ENCODE measurements around the gene RET.
"Not testable (repeated sequence)": the region's sequence is repeated elsewhere in the genome, so short reads cannot be mapped to it uniquely, and the experiment has no call there.

Gene RET

GRCh38 chr10:43091846-43092245 lies 15.0 kb downstream of the RET start:
- Histone ChIP-seq H3K27ac (ENCODE audit: low read length) (no peak overlapping the region), H3K4me3 (ENCODE audit: low read length in 2 of 2) (no peak overlapping the region), H3K9ac (ENCODE audit: low read length in 2 of 2) (no peak overlapping the region), H3K27me3 (ENCODE audit: control insufficient read depth in 1 of 2, insufficient read depth in 2 of 2, low read length in 2 of 2) (peaks cover 3 to 6% of the 10 kb centered on the region in 2 donors), H3K9me3 (ENCODE audit: control insufficient read depth in 2 of 2, low read length in 2 of 2) (no peaks in the 10 kb centered on the region), H3K36me3 (ENCODE audit: control insufficient read depth in 2 of 2, insufficient read depth in 2 of 2, low read length in 2 of 2) (no peaks in the 10 kb centered on the region), H3K4me1 (ENCODE audit: control insufficient read depth, insufficient read depth, low read length) (no peaks in the 10 kb centered on the region)

DNA sequence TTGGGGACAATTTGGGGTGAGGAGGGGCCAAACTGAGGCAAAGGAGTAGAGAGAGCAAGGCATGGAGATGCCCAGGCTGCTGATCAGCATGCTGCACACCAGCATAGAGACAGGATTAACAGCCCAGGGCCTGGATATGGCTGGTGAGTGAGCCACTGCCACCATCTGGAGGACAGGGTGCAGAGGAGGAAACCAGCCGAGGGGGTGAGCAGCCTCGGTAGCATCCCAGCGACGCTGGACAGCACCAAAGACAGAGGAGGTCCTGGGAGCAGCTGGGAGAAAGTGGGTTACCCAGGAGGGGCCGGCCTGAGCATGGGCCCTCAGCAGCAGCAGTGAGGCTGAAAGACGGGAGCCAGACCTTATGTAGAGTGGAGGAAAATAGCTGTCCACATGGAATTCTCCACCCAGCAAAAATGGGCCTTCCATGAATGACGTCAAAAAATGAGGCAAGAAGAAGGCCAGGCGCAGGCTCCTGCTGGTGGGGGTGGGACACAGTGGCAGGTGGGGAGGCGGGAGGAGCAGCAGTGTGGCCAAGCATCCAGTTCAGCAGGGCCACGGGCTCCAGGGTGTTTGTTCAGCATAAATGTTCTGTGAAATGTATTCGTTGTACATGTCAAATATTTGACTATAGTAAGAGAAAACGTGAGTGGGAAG lies 16.7 kb downstream of the RET start:
- no peak overlapping the region for H3K9ac ChIP-seq (ENCODE audit: low read length in 2 of 2)
- H3K4me3 ChIP-seq (ENCODE audit: low read length in 2 of 2) = no peak overlapping the region
- no peaks in the 10 kb centered on the region for H3K9me3 ChIP-seq (ENCODE audit: control insufficient read depth in 2 of 2, low read length in 2 of 2)
- H3K27me3 ChIP-seq (ENCODE audit: control insufficient read depth in 1 of 2, insufficient read depth in 2 of 2, low read length in 2 of 2) = peaks cover 3 to 6% of the 10 kb centered on the region in 2 donors
- no peaks in the 10 kb centered on the region for H3K36me3 ChIP-seq (ENCODE audit: control insufficient read depth in 2 of 2, insufficient read depth in 2 of 2, low read length in 2 of 2)
- H3K4me1 ChIP-seq (ENCODE audit: control insufficient read depth, insufficient read depth, low read length) = no peaks in the 10 kb centered on the region
- H3K27ac ChIP-seq (ENCODE audit: low read length) = no peak overlapping the region

DNA sequence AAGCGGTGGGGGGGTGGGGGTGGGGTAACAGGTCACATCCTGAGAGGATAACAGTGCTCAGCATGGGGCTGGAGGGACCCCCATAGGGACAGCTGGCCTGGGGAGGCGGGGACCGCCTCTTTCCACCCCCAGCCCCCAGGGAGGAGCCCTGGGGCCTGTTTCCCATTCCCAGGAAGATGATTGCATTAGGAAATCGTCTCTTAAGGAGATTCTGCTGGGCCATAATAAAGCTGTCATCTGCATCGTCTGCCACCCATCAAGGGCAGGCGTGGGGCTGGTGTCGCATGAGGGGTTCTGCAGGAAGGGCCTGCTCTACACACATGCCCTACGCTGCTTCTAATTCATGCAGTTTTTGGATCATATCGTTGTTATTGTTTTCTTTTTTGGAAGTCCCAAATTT lies 17.2 kb downstream of the RET start:
- Histone ChIP-seq H3K4me3 (ENCODE audit: low read length in 2 of 2) (no peak overlapping the region), H3K27ac (ENCODE audit: low read length) (no peak overlapping the region), H3K4me1 (ENCODE audit: control insufficient read depth, insufficient read depth, low read length) (no peaks in the 10 kb centered on the region), H3K36me3 (ENCODE audit: control insufficient read depth in 2 of 2, insufficient read depth in 2 of 2, low read length in 2 of 2) (no peaks in the 10 kb centered on the region), H3K27me3 (ENCODE audit: control insufficient read depth in 1 of 2, insufficient read depth in 2 of 2, low read length in 2 of 2) (peaks cover 3 to 4% of the 10 kb centered on the region in 2 donors), H3K9me3 (ENCODE audit: control insufficient read depth in 2 of 2, low read length in 2 of 2) (no peaks in the 10 kb centered on the region), H3K9ac (ENCODE audit: low read length in 2 of 2) (no peak overlapping the region)

DNA sequence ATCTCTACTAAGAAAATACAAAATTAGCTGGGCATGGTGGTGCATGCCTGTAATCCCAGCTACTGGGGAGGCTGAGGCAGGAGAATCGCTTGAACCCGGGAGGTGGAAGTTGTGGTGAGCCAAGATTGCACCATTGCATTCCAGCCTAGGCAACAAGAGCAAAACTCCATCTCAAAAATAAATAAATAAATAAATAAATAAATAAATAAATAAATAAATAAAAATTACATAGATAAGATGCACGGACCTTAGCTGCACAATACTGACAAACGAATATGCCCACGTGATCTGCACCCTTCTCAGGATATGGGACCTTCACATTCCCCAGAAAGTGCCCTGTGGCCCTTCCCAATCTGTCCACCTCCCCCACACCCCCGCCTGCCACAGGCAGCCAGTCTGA lies 22.5 kb downstream of the RET start:
- H3K4me1 ChIP-seq (ENCODE audit: control insufficient read depth, insufficient read depth, low read length); H3K36me3 ChIP-seq (ENCODE audit: control insufficient read depth in 2 of 2, insufficient read depth in 2 of 2, low read length in 2 of 2); H3K4me3 ChIP-seq (ENCODE audit: low read length in 2 of 2); H3K27ac ChIP-seq (ENCODE audit: low read length); H3K9ac ChIP-seq (ENCODE audit: low read length in 2 of 2); H3K9me3 ChIP-seq (ENCODE audit: control insufficient read depth in 2 of 2, low read length in 2 of 2): not testable (repeated sequence)
- H3K27me3 ChIP-seq (ENCODE audit: control insufficient read depth in 1 of 2, insufficient read depth in 2 of 2, low read length in 2 of 2) = peaks cover 11 to 13% of the 10 kb centered on the region in 2 donors

DNA sequence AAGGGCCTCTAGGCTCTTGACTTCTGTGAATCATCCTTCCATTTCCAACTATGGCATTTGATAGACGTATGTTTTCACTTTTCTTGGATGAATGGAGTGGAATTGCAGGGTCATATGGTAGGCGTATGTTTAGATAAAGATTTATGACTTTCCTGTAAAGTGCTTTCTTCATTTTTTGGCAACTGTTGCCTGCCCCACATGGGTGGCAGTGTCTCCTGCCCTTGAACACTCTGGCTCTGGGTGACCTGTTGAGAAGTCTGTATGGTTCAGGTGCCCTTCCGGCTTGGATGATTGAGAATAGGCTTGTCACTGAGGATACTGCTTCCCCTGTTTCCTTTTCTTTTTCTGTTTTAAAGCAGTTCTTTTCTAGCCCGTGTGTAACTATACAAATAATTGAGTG lies 23.1 kb downstream of the RET start:
- Histone ChIP-seq H3K27ac (ENCODE audit: low read length) (no peak overlapping the region), H3K27me3 (ENCODE audit: control insufficient read depth in 1 of 2, insufficient read depth in 2 of 2, low read length in 2 of 2) (peaks cover 16 to 17% of the 10 kb centered on the region in 2 donors), H3K9ac (ENCODE audit: low read length in 2 of 2) (no peak overlapping the region), H3K36me3 (ENCODE audit: control insufficient read depth in 2 of 2, insufficient read depth in 2 of 2, low read length in 2 of 2) (no peaks in the 10 kb centered on the region), H3K9me3 (ENCODE audit: control insufficient read depth in 2 of 2, low read length in 2 of 2) (no peaks in the 10 kb centered on the region), H3K4me1 (ENCODE audit: control insufficient read depth, insufficient read depth, low read length) (peaks cover 8% of the 10 kb centered on the region), H3K4me3 (ENCODE audit: low read length in 2 of 2) (no peak overlapping the region)

GRCh38 chr10:43100366-43100765 lies 23.5 kb downstream of the RET start:
- Histone ChIP-seq H3K9ac (ENCODE audit: low read length in 2 of 2) (no peak overlapping the region), H3K36me3 (ENCODE audit: control insufficient read depth in 2 of 2, insufficient read depth in 2 of 2, low read length in 2 of 2) (no peaks in the 10 kb centered on the region), H3K4me3 (ENCODE audit: low read length in 2 of 2) (no peak overlapping the region), H3K4me1 (ENCODE audit: control insufficient read depth, insufficient read depth, low read length) (peaks cover 12% of the 10 kb centered on the region), H3K27me3 (ENCODE audit: control insufficient read depth in 1 of 2, insufficient read depth in 2 of 2, low read length in 2 of 2) (peaks cover 16 to 17% of the 10 kb centered on the region in 2 donors), H3K27ac (ENCODE audit: low read length) (no peak overlapping the region), H3K9me3 (ENCODE audit: control insufficient read depth in 2 of 2, low read length in 2 of 2) (no peaks in the 10 kb centered on the region)

DNA sequence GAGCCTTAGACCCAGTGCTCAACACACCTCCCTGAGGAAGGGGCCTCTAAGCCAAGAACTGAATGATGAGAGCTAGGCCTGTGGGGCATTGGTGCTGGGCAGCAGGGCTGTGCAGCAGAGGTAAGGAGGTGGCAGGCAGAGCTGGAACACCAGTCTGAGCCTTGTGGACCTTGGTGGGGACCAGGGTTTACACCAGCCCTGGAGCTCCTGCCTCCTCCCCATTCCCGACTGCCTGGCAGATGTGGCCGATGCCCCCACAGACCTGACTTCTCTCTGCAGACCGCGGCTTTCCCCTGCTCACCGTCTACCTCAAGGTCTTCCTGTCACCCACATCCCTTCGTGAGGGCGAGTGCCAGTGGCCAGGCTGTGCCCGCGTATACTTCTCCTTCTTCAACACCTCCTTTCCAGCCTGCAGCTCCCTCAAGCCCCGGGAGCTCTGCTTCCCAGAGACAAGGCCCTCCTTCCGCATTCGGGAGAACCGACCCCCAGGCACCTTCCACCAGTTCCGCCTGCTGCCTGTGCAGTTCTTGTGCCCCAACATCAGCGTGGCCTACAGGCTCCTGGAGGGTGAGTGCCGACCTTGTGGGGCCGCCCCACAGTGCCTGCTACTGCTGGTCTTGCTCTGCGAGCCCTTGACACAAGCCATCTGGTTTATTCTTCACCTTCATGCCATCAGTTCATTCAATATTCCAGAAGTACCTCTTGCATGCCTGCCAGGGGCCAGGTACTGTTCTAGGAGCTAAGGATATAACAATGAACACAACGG lies 25.4 kb downstream of the RET start:
- H3K36me3 ChIP-seq (ENCODE audit: control insufficient read depth in 2 of 2, insufficient read depth in 2 of 2, low read length in 2 of 2) = no peaks in the 10 kb centered on the region
- peaks cover 16% of the 10 kb centered on the region for H3K4me1 ChIP-seq (ENCODE audit: control insufficient read depth, insufficient read depth, low read length)
- H3K27me3 ChIP-seq (ENCODE audit: control insufficient read depth in 1 of 2, insufficient read depth in 2 of 2, low read length in 2 of 2) = peaks cover 16 to 17% of the 10 kb centered on the region in 2 donors
- H3K9me3 ChIP-seq (ENCODE audit: control insufficient read depth in 2 of 2, low read length in 2 of 2) = no peaks in the 10 kb centered on the region
- no peak overlapping the region for H3K9ac ChIP-seq (ENCODE audit: low read length in 2 of 2)
- H3K4me3 ChIP-seq (ENCODE audit: low read length in 2 of 2) = no peak overlapping the region
- no peak overlapping the region for H3K27ac ChIP-seq (ENCODE audit: low read length)

- Histone ChIP-seq H3K9ac (ENCODE audit: low read length in 2 of 2) (peak overlapping the region; percentile 42 to 56), H3K4me3 (ENCODE audit: low read length in 2 of 2) (peak overlapping the region; percentile 77 to 84), H3K27ac (ENCODE audit: low read length) (no peak overlapping the region), H3K4me1 (ENCODE audit: control insufficient read depth, insufficient read depth, low read length) (peaks cover 16% of the 10 kb centered on the region), H3K36me3 (ENCODE audit: control insufficient read depth in 2 of 2, insufficient read depth in 2 of 2, low read length in 2 of 2) (no peaks in the 10 kb centered on the region), H3K9me3 (ENCODE audit: control insufficient read depth in 2 of 2, low read length in 2 of 2) (no peaks in the 10 kb centered on the region), H3K27me3 (ENCODE audit: control insufficient read depth in 1 of 2, insufficient read depth in 2 of 2, low read length in 2 of 2) (peaks cover 14 to 16% of the 10 kb centered on the region in 2 donors)
Observed at GRCh38 chr10:43105102-43105955, 28.5 kb downstream of the RET start.

- H3K4me3 ChIP-seq (ENCODE audit: low read length in 2 of 2) = peak overlapping the region in 1 of 2 donors; percentile 77
- peaks cover 16% of the 10 kb centered on the region for H3K4me1 ChIP-seq (ENCODE audit: control insufficient read depth, insufficient read depth, low read length)
- H3K36me3 ChIP-seq (ENCODE audit: control insufficient read depth in 2 of 2, insufficient read depth in 2 of 2, low read length in 2 of 2) = no peaks in the 10 kb centered on the region
- peaks cover 12 to 14% of the 10 kb centered on the region in 2 donors for H3K27me3 ChIP-seq (ENCODE audit: control insufficient read depth in 1 of 2, insufficient read depth in 2 of 2, low read length in 2 of 2)
- H3K27ac ChIP-seq (ENCODE audit: low read length) = no peak overlapping the region
- no peak overlapping the region for H3K9ac ChIP-seq (ENCODE audit: low read length in 2 of 2)
- no peaks in the 10 kb centered on the region for H3K9me3 ChIP-seq (ENCODE audit: control insufficient read depth in 2 of 2, low read length in 2 of 2)
Observed at GRCh38 chr10:43105956-43106229, 29.0 kb downstream of the RET start.

GRCh38 chr10:43106256-43107091 lies 29.6 kb downstream of the RET start:
- no peaks in the 10 kb centered on the region for H3K36me3 ChIP-seq (ENCODE audit: control insufficient read depth in 2 of 2, insufficient read depth in 2 of 2, low read length in 2 of 2)
- no peak overlapping the region for H3K4me3 ChIP-seq (ENCODE audit: low read length in 2 of 2)
- H3K4me1 ChIP-seq (ENCODE audit: control insufficient read depth, insufficient read depth, low read length) = peaks cover 15% of the 10 kb centered on the region
- peaks cover 10 to 11% of the 10 kb centered on the region in 2 donors for H3K27me3 ChIP-seq (ENCODE audit: control insufficient read depth in 1 of 2, insufficient read depth in 2 of 2, low read length in 2 of 2)
- no peak overlapping the region for H3K27ac ChIP-seq (ENCODE audit: low read length)
- no peaks in the 10 kb centered on the region for H3K9me3 ChIP-seq (ENCODE audit: control insufficient read depth in 2 of 2, low read length in 2 of 2)
- no peak overlapping the region for H3K9ac ChIP-seq (ENCODE audit: low read length in 2 of 2)

All from stomach smooth muscle (tissue), 2 donors.